ENCODE data around the gene MYEF2.
A peak's percentile ranks its signal among the peaks of the same experiment; 100 is the strongest.

Gene MYEF2

GRCh38 chr15:48177766-48178647 lies at the start of gene MYEF2:
MYEF2 (minus strand) TSS chr15:48178295; CDS start chr15:48178237, 58 bp downstream.
- peak; percentile 73 for DNase-seq

GRCh38 chr15:48225771-48226170 lies 47.7 kb upstream of the MYEF2 start:
- no peak for DNase-seq

- DNase-seq, result no peak
Measured at GRCh38 chr15:48222627-48223026, 44.5 kb upstream of the MYEF2 start.

GRCh38 chr15:48221885-48222284 lies 43.8 kb upstream of the MYEF2 start:
- DNase-seq, result no peak

GRCh38 chr15:48221261-48221660 lies 43.2 kb upstream of the MYEF2 start:
- no peak for DNase-seq

GRCh38 chr15:48205981-48206380 lies 27.9 kb upstream of the MYEF2 start, which contains the start of gene SLC12A1:
SLC12A1 (plus strand) TSS chr15:48206302; CDS start chr15:48207720, 1,418 bp downstream.
- no peak for DNase-seq

GRCh38 chr15:48202068-48202467 lies 24.0 kb upstream of the MYEF2 start:
- no peak for DNase-seq

- DNase-seq, result no peak
Measured at GRCh38 chr15:48191574-48192225, 13.6 kb upstream of the MYEF2 start, which contains the start of gene CTXN2. CTXN2 (plus strand) TSS chr15:48191665; CDS start chr15:48201301, 9,636 bp downstream.

- peak; percentile 39 to 48 for DNase-seq
Measured at GRCh38 chr15:48190932-48191573, 13.0 kb upstream of the MYEF2 start.

- no peak for DNase-seq
Measured at GRCh38 chr15:48186271-48186670, 8.2 kb upstream of the MYEF2 start.

GRCh38 chr15:48185529-48185928 lies 7.4 kb upstream of the MYEF2 start:
- no peak for DNase-seq

- no peak for DNase-seq
Measured at GRCh38 chr15:48182749-48183148, 4.7 kb upstream of the MYEF2 start.

GRCh38 chr15:48178648-48178931 lies 495 bp upstream of the MYEF2 start:
- no peak for DNase-seq

- peak in 1 of 2 experiments; percentile 4 for DNase-seq
Measured at GRCh38 chr15:48177383-48177765, 721 bp downstream of the MYEF2 start.

GRCh38 chr15:48176957-48177356 lies 1.1 kb downstream of the MYEF2 start:
- no peak for DNase-seq

GRCh38 chr15:48176112-48176511 lies 2.0 kb downstream of the MYEF2 start:
- DNase-seq, result no peak

GRCh38 chr15:48175126-48175525 lies 3.0 kb downstream of the MYEF2 start:
- DNase-seq, result no peak

- no peak for DNase-seq
Measured at GRCh38 chr15:48170981-48171380, 7.1 kb downstream of the MYEF2 start.

GRCh38 chr15:48168616-48169015 lies 9.5 kb downstream of the MYEF2 start:
- no peak for DNase-seq

- DNase-seq, result no peak
Measured at GRCh38 chr15:48153526-48153925, 24.6 kb downstream of the MYEF2 start.

- DNase-seq, result no peak
Measured at GRCh38 chr15:48149858-48150257, 28.2 kb downstream of the MYEF2 start.

GRCh38 chr15:48147358-48147757 lies 30.7 kb downstream of the MYEF2 start:
- no peak for DNase-seq

- no peak for DNase-seq
Measured at GRCh38 chr15:48145923-48146322, 32.2 kb downstream of the MYEF2 start.

- no peak for DNase-seq
Measured at GRCh38 chr15:48144889-48145288, 33.2 kb downstream of the MYEF2 start.

All from activated CD4-positive, alpha-beta T cell treated with anti-CD3 and anti-CD28 coated beads, Interleukin-2, amount 50 U/mL, for 48 hours (primary cell).